Mucosa of gallbladder (tissue), 1 donor: ENCODE measurements around the gene CDKAL1. TPM values are rescaled to one million over a fixed set of nuclear protein-coding genes. Genes with fewer than 3 reads are reported as not detected.

Source experiments
- DNase-seq: peaks from one replicate; pipeline ENCODE4 v3.0.0-alpha.2; 2020; ENCODE audit warnings: low spot score
- total RNA-seq: library from RNA; stranded (reverse); gene quantifications from one replicate; pipeline ENCODE4 v1.2.1, GENCODE V29; 2021
- donor health status: DM: no; HTN: no; CAD: no.

The CDKAL1 gene
- total RNA-seq, 1 donor from 2014 or later = 13.1 TPM

- no peak for DNase-seq
Observed at GRCh38 chr6:21103626-21104224, 569.5 kb downstream of the CDKAL1 start.

- no peak for DNase-seq
Observed at GRCh38 chr6:21104288-21104687, 570.0 kb downstream of the CDKAL1 start.

GRCh38 chr6:21107796-21108195 is 573.5 kb downstream of the CDKAL1 start:
- no peak for DNase-seq

DNA sequence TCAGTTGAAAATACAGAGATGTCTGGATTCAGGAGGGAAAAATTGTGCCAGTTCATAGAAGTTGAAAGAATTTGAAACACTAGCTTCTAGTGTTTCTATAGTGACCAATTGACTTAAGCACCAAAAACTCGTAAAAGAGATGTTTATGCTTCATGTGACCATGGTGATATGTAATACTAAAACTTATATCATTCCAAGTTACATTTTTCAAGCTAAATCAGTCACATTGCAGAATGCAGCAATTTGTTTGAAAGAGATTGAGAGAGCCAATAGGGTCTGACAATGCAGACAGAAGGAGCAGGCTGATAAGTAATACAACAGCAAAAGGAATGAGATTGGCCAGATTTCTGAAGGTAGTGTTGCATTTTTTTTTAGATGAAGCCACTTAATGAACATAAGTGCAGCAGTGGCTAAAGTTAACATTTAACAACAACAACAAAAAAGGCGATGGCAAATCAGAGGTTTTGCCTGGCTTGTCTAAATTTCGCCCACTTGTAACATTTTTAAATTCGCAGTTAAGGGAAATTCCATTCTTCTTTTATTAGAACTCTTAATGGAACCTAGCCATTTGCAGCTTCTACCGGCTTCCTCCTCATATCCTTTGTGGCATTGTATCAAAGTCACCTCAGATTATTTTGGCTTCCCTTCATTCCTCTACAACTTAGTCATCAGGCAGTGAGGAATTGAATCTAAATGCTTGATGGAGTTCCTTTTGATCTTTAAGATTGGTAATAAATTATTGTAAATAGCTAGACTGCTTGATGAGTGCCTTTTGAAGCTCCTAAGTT is 575.3 kb downstream of the CDKAL1 start:
- DNase-seq = no peak

DNA sequence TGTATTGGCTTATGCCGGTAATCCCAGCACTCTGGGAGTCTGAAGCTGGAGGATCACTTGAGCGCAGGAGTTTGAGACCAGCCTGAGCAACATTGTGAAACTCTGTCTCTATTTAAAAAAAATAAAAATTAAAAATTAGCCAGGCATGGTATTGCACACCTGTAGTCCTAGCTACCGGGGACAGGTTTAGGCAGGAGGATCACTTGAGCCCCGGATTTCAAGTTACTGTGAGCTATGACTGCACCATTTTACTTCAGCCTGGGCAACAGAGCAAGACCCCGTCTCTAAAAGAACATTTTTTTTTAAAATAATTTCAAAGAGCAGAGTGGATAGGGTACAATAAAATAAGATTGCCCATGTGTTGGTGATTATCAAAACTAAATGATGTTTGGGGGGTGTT is 576.4 kb downstream of the CDKAL1 start:
- no peak for DNase-seq

DNA sequence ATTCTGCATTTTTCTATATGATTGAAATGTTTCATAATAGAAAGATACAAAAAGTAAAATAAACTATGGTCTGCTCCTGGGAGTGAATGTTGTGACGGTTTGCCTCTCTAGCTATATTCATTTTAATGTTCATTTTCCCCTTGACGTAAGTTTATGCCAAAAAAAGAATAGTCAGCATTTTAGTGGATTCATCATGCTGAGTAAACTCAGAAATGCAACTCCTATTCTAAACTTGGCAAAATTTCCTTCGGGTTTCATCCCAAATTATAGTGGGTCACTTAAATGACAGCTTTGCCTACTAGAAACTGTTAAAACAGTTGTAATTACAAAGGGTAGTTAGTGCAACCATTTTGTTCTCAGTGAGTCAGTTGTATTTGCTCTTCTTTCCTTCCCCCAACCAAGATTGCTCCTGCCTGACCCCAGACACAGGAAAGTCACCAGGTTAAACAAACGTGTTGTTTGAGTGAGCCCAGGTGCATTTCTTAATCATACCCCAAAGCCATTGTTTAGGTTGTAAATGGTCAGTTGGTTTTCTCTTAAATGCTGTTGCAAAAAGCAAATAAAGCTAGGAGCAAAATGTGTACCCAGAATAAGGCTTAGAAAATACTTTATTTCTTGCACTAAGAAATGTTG is 577.0 kb downstream of the CDKAL1 start:
- DNase-seq = no peak

- DNase-seq = peak; percentile 18
Observed at GRCh38 chr6:21115111-21115510, 580.9 kb downstream of the CDKAL1 start.

GRCh38 chr6:21116736-21117135 is 582.5 kb downstream of the CDKAL1 start:
- no peak for DNase-seq

- no peak for DNase-seq
Observed at GRCh38 chr6:21118216-21118780, 584.0 kb downstream of the CDKAL1 start.

DNA sequence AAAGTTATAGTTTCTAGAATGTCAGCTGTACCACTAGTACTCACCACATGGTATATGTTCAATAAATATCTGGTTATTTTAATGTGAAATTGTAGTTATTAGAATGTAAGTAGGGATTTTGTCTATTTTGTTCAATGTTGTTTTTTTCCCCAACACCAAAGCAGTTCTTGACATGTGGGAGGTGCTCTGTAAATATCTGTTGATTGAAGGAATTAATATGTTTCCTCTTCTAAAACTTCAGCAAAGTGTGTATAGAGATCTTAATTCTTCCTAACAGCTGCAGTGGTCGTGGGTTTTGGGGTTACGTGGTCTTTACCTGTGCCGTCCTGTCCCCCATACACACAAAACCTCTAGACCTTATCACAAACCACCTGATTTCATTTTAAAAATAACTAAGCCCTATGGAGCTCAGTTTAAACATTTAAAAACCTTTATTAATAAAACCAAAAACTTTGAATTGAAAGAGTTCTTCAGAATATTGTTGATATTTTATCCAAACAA is 587.4 kb downstream of the CDKAL1 start:
- DNase-seq = no peak

- DNase-seq = no peak
Observed at GRCh38 chr6:21123507-21124436, 589.5 kb downstream of the CDKAL1 start.

DNA sequence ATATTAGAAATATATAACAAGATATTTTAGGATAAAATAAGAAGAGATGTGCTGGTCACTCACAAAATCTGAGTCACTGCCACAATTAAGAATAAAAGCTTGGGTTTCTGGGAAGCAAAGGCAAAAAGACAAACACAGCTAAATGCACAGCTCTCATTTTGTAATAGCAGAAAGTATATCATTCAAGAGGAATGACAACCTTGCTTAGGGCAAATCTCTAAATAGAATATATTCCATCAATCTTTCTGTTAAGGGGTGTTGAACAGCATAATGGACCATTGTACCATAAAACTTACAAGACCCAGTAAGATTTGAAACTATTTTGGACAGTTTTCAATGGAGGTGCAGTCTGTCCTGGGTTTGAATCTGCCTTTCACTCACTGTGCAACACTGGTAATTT is 594.3 kb downstream of the CDKAL1 start:
- no peak for DNase-seq

DNA sequence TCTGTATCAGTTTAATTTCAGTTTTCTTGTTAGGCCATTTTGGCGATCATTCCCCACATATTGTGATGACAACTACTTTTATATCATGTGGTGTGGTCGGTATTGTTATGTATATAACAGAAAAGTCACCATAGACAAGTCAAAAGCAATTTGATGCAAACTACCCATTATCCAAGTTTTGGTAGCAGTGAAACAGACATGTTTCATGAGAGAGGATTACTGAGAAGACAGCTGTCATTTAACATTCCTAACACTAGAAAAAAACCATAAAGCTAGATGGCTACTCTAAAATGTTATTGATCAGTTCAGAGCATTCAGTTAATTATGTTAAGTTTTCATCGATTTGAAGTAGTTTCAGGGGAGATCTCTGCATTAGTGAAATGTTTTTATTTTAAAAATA is 597.1 kb downstream of the CDKAL1 start:
- DNase-seq = no peak

GRCh38 chr6:21132446-21132845 is 598.2 kb downstream of the CDKAL1 start:
- DNase-seq = no peak

DNA sequence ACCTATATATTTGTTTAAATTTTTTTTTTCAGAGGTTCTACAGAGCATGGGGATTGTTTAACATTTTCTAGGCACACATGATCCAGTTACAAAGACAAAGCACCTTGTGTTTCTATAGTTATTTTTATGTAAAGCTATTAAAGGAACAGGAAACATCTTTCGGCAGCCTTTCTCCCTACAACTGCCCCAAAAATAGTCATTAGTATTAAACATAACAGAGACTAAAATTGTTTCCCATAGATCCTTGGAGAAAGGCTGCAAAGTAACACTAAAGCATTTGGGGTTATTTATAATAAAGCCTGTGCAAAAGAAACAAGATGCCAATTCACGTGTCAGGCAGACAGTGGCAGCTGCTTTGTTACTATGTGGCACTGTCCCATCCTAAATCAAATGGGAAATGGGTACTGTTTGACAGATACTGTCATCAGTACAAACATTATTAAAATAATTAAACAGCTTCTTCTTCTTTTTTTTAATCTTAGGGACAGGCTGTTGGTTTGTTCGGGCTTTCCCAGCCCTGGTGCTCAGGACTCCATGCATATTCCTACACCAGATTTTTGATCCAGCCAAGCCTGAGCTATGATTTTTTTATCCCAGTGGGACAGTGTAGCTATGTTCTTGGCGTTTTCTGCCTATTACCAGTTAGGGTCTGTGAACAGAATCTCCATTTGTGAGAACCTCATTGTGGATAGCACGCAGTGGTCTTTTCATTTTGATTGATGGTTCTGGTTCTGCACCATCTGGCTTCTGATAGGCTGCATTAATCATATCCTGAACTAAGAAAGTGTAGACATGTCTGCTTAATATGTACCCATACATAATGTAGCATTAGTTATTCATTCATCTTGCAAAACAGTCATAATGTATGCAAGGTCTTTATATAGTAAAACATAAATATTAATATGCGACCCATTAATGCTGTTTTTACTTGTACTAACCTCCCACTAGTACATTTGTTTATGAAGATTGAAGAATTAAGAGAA is 598.9 kb downstream of the CDKAL1 start:
- no peak for DNase-seq

DNA sequence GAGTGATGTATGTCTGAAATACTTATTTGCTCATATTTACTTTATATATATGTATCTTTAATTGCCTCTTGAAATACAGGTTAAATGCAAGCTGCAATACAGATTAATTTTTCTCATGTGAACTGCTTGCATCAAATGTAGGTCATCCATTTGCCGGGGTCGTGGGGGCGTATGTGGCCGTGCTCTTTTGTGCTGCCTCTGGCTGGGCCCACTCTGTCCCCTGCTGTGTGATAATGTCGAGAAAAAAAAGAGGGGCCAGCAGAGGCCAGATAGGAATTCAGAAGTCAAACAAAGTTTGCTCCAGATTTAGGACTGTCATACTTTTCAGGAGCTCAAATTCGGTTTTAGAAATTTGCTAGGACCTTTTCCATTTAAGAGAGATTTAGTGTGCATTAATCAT is 599.6 kb downstream of the CDKAL1 start:
- no peak for DNase-seq

DNA sequence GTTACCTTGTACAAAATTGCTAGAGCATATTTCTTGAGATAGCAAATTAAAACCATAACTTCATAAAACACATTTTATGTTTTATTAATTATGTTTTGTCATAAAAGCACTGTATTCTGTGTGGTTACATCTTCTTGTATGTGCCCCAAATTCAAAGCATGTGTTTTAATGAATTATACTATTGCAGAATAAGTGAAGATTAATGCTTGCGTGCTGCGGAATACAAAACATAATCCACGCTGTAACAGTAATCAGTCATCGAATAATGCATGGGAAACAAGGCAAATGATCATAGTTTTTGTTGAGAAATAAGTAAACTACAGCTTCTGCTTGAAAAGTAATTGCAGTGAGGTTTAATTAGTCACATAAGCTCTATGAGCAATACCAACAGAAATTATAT is 600.1 kb downstream of the CDKAL1 start:
- no peak for DNase-seq

- DNase-seq = no peak
Observed at GRCh38 chr6:21135484-21136013, 601.3 kb downstream of the CDKAL1 start.

DNA sequence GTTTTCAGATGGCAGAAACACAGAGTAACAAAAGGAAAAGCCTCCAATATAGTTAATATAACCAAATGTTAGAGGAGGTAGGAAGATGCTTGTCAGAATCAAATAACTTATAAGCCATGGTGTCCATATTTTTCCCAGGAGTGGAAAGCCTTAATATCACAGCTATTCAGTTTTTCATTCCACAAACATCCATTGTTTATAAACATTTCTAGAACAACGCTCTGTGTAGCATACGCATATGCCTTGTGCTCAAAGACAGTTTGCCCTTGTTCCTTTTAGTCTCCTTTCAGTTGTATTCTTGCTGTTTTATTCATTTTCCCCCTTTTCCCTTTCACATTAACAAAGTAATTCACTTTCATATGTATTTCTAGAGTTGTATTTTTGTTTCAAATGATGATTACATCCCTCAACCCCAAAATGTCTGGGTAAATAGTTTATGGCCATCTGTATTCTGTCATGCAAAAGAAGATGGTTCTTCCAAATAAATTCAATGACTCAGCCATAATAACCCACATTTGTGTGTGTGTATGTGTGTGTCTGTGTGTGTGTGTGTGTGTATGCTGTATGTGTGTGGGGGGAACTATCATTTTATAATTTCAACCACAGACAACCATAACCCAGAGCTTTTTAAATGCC is 603.6 kb downstream of the CDKAL1 start:
- no peak for DNase-seq
